ENCODE results near the gene PCDHB3. TPM values are rescaled to one million over a fixed set of nuclear protein-coding genes. Genes with fewer than 3 reads are reported as not detected.
"Not testable (repeated sequence)": the region's sequence is repeated elsewhere in the genome, so short reads cannot be mapped to it uniquely, and the experiment has no call there.

The PCDHB3 gene
- polyA plus RNA-seq, 1 donor, result 1.1 TPM

DNA sequence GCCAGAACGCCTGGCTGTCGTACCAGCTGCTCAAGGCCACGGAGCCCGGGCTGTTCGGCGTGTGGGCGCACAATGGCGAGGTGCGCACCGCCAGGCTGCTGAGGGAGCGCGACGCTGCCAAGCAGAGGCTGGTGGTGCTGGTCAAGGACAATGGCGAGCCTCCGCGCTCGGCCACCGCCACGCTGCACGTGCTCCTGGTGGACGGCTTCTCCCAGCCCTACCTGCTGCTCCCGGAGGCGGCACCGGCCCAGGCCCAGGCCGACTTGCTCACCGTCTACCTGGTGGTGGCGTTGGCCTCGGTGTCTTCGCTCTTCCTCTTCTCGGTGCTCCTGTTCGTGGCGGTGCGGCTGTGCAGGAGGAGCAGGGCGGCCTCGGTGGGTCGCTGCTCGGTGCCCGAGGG lies 3.7 kb upstream of the PCDHB3 start:
- not testable (repeated sequence) for H3K9me3 ChIP-seq (ENCODE audit: control insufficient read depth, low read depth, low read length); DNase-seq; H3K36me3 ChIP-seq (ENCODE audit: control insufficient read depth, insufficient read depth, low read length); H3K4me3 ChIP-seq (ENCODE audit: low read length); H3K4me1 ChIP-seq (ENCODE audit: control insufficient read depth, insufficient read depth, low read length); H3K27ac ChIP-seq (ENCODE audit: low read length)
- WGBS (ENCODE audit: insufficient coverage, low lambda C conversion rate), result no CpG with 5 or more reads among the region's 38 CpGs
- H3K27me3 ChIP-seq (ENCODE audit: control insufficient read depth, insufficient read depth, low read length), result peaks cover 17% of the 10 kb centered on the region

DNA sequence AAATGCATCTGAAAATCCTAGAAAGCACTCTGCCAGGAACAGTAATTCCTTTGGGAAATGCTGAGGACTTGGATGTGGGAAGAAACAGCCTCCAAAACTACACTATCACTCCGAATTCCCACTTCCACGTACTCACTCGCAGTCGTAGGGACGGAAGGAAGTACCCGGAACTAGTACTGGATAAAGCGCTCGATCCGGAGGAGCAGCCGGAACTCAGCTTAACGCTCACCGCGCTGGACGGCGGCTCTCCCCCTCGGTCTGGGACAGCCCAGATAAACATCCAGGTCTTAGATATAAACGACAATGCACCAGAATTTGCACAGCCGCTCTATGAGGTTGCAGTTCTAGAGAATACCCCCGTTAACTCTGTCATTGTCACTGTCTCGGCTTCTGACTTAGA lies 786 bp downstream of the PCDHB3 start:
- no CpG with 5 or more reads among the region's 20 CpGs for WGBS (ENCODE audit: insufficient coverage, low lambda C conversion rate)
- Histone ChIP-seq H3K27me3 (ENCODE audit: control insufficient read depth, insufficient read depth, low read length) (peaks cover 8% of the 10 kb centered on the region), H3K4me1 (ENCODE audit: control insufficient read depth, insufficient read depth, low read length) (no peaks in the 10 kb centered on the region), H3K36me3 (ENCODE audit: control insufficient read depth, insufficient read depth, low read length) (no peaks in the 10 kb centered on the region), H3K27ac (ENCODE audit: low read length) (no peak overlapping the region), H3K9me3 (ENCODE audit: control insufficient read depth, low read depth, low read length) (peaks cover 20% of the 10 kb centered on the region), H3K4me3 (ENCODE audit: low read length) (no peak overlapping the region)
- no peak for DNase-seq

DNA sequence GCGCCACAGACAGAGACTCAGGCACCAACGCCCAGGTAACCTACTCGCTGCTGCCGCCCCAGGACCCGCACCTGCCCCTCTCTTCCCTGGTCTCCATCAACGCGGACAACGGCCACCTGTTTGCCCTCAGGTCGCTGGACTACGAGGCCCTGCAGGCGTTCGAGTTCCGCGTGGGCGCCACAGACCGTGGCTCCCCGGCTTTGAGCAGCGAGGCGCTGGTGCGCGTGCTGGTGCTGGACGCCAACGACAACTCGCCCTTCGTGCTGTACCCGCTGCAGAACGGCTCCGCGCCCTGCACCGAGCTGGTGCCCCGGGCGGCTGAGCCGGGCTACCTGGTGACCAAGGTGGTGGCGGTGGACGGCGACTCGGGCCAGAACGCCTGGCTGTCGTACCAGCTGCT lies 1.8 kb downstream of the PCDHB3 start:
- no CpG with 5 or more reads among the region's 39 CpGs for WGBS (ENCODE audit: insufficient coverage, low lambda C conversion rate)
- H3K27me3 ChIP-seq (ENCODE audit: control insufficient read depth, insufficient read depth, low read length); H3K4me3 ChIP-seq (ENCODE audit: low read length); H3K4me1 ChIP-seq (ENCODE audit: control insufficient read depth, insufficient read depth, low read length); H3K36me3 ChIP-seq (ENCODE audit: control insufficient read depth, insufficient read depth, low read length); H3K27ac ChIP-seq (ENCODE audit: low read length); DNase-seq: not testable (repeated sequence)
- H3K9me3 ChIP-seq (ENCODE audit: control insufficient read depth, low read depth, low read length), result peaks cover 13% of the 10 kb centered on the region

DNA sequence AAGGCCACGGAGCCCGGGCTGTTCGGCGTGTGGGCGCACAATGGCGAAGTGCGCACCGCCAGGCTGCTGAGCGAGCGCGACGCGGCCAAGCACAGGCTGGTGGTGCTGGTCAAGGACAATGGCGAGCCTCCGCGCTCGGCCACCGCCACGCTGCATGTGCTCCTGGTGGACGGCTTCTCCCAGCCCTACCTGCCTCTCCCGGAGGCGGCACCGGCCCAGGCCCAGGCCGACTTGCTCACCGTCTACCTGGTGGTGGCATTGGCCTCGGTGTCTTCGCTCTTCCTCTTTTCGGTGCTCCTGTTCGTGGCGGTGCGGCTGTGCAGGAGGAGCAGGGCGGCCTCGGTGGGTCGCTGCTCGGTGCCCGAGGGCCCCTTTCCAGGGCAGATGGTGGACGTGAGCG lies 2.2 kb downstream of the PCDHB3 start:
- H3K27me3 ChIP-seq (ENCODE audit: control insufficient read depth, insufficient read depth, low read length); H3K36me3 ChIP-seq (ENCODE audit: control insufficient read depth, insufficient read depth, low read length); H3K27ac ChIP-seq (ENCODE audit: low read length); H3K4me1 ChIP-seq (ENCODE audit: control insufficient read depth, insufficient read depth, low read length); H3K4me3 ChIP-seq (ENCODE audit: low read length); DNase-seq: not testable (repeated sequence)
- WGBS (ENCODE audit: insufficient coverage, low lambda C conversion rate), result no CpG with 5 or more reads among the region's 38 CpGs
- peaks cover 14% of the 10 kb centered on the region for H3K9me3 ChIP-seq (ENCODE audit: control insufficient read depth, low read depth, low read length)

DNA sequence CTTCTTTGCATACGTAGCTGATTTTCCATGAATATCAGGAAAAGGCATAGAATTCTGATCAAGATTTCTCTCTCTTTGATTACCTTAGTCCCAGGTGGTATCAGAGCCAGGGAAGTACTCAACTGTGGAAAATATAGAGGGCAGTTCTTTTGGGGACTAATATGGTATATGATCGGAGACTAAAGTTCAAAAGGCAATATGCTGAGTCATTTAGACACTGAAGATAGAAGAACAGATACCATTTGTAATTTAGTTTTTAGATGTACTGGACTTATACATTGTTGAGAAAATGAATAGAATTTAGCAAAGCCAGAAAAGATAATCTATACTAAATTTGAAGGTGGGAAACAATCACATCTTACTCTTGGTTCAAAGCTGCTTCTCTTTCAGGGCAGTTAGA lies 5.1 kb downstream of the PCDHB3 start:
- no CpG with 5 or more reads among the region's 2 CpGs for WGBS (ENCODE audit: insufficient coverage, low lambda C conversion rate)
- DNase-seq, result no peak
- Histone ChIP-seq H3K36me3 (ENCODE audit: control insufficient read depth, insufficient read depth, low read length) (no peaks in the 10 kb centered on the region), H3K9me3 (ENCODE audit: control insufficient read depth, low read depth, low read length) (peaks cover 18% of the 10 kb centered on the region), H3K4me3 (ENCODE audit: low read length) (no peak overlapping the region), H3K27me3 (ENCODE audit: control insufficient read depth, insufficient read depth, low read length) (peaks cover 8% of the 10 kb centered on the region), H3K4me1 (ENCODE audit: control insufficient read depth, insufficient read depth, low read length) (no peaks in the 10 kb centered on the region), H3K27ac (ENCODE audit: low read length) (no peak overlapping the region)

DNA sequence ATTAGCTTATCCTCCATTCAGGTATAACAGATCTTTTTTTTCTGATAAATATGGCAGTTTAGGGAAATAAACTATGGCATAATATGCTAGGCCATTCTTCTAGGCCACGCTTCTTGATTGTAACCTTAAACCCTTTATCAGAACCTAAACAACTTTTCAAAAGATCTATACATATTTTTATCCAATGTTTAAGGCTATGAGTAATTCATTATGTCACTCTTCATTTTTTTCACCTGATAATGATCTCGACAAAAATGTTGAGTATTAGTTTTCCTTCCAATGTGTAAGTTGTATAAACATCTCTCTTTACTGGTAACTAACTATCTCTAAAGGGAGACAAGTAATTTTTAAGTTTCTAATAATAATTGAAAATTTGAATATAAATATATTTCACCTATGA lies 19.0 kb downstream of the PCDHB3 start:
- no peak for DNase-seq
- Histone ChIP-seq H3K4me1 (ENCODE audit: control insufficient read depth, insufficient read depth, low read length) (no peaks in the 10 kb centered on the region), H3K9me3 (ENCODE audit: control insufficient read depth, low read depth, low read length) (peaks cover 5% of the 10 kb centered on the region), H3K36me3 (ENCODE audit: control insufficient read depth, insufficient read depth, low read length) (no peaks in the 10 kb centered on the region), H3K27me3 (ENCODE audit: control insufficient read depth, insufficient read depth, low read length) (no peaks in the 10 kb centered on the region), H3K4me3 (ENCODE audit: low read length) (no peak overlapping the region), H3K27ac (ENCODE audit: low read length) (no peak overlapping the region)
- 50% methylated on average over 2 of the region's 2 CpGs for WGBS (ENCODE audit: insufficient coverage, low lambda C conversion rate)

DNA sequence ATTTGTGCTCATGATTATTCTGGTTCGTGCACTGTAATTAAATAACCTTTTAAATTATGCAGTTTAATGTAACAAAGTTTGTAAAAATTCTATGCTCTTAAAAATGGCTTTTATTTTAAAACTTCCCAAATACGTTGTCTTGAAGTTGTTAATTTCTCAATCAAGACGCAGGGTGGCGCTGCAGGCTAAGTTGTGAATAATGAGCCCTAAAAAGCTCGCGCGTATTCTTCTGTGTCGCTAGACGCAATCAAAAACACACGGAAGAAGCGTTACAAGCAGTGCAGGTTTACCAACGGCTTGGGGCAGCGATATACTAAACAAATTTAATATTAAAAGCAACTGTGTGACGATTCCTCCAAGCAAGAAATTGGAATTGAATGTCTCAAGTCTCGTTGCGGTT lies 21.3 kb downstream of the PCDHB3 start, which contains the start of gene PCDHB4:
Gene PCDHB4, plus strand, starts transcription at position 256 of the 400 bp plus-strand sequence. CDS start 181 bp downstream, outside the sequence.
- H3K36me3 ChIP-seq (ENCODE audit: control insufficient read depth, insufficient read depth, low read length), result no peaks in the 10 kb centered on the region
- H3K27ac ChIP-seq (ENCODE audit: low read length), result no peak within 1 kb of the TSS
- H3K4me3 ChIP-seq (ENCODE audit: low read length), result no peak within 1 kb of the TSS
- H3K9me3 ChIP-seq (ENCODE audit: control insufficient read depth, low read depth, low read length), result peaks cover 5% of the 10 kb centered on the region
- 0% methylated on average over 1 of the region's 16 CpGs for WGBS (ENCODE audit: insufficient coverage, low lambda C conversion rate)
- no peaks in the 10 kb centered on the region for H3K4me1 ChIP-seq (ENCODE audit: control insufficient read depth, insufficient read depth, low read length)
- no peak for DNase-seq
- H3K27me3 ChIP-seq (ENCODE audit: control insufficient read depth, insufficient read depth, low read length), result no peaks in the 10 kb centered on the region

DNA sequence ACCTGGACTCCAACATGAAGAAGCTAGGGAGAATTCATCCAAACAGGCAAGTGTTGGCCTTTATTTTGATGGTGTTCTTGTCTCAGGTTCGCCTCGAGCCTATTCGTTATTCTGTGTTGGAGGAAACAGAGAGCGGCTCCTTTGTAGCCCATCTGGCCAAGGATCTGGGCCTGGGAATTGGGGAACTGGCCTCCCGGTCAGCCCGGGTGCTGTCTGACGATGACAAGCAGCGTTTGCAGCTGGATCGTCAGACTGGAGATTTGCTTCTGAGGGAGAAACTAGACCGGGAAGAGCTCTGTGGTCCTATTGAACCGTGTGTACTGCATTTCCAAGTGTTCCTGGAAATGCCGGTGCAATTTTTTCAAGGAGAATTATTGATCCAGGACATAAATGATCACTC lies 21.7 kb downstream of the PCDHB3 start:
- Histone ChIP-seq H3K4me1 (ENCODE audit: control insufficient read depth, insufficient read depth, low read length) (no peaks in the 10 kb centered on the region), H3K36me3 (ENCODE audit: control insufficient read depth, insufficient read depth, low read length) (no peaks in the 10 kb centered on the region), H3K27me3 (ENCODE audit: control insufficient read depth, insufficient read depth, low read length) (no peaks in the 10 kb centered on the region), H3K27ac (ENCODE audit: low read length) (no peak overlapping the region), H3K9me3 (ENCODE audit: control insufficient read depth, low read depth, low read length) (peaks cover 5% of the 10 kb centered on the region), H3K4me3 (ENCODE audit: low read length) (no peak overlapping the region)
- no peak for DNase-seq
- WGBS (ENCODE audit: insufficient coverage, low lambda C conversion rate), result 80% methylated on average over 1 of the region's 12 CpGs

DNA sequence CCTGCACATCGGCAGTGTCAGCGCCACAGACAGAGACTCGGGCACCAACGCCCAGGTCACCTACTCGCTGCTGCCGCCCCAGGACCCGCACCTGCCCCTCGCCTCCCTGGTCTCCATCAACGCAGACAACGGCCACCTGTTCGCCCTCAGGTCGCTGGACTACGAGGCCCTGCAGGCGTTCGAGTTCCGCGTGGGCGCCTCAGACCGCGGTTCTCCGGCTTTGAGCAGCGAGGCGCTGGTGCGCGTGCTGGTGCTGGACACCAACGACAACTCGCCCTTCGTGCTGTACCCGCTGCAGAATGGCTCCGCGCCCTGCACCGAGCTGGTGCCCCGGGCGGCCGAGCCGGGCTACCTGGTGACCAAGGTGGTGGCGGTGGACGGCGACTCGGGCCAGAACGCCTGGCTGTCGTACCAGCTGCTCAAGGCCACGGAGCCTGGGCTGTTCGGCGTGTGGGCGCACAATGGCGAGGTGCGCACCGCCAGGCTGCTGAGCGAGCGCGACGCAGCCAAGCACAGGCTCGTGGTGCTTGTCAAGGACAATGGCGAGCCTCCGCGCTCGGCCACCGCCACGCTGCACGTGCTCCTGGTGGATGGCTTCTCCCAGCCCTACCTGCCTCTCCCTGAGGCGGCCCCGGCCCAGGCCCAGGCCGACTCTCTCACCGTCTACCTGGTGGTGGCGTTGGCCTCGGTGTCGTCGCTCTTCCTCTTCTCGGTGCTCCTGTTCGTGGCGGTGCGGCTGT lies 23.3 kb downstream of the PCDHB3 start:
- not testable (repeated sequence) for H3K36me3 ChIP-seq (ENCODE audit: control insufficient read depth, insufficient read depth, low read length); H3K4me1 ChIP-seq (ENCODE audit: control insufficient read depth, insufficient read depth, low read length)

DNA sequence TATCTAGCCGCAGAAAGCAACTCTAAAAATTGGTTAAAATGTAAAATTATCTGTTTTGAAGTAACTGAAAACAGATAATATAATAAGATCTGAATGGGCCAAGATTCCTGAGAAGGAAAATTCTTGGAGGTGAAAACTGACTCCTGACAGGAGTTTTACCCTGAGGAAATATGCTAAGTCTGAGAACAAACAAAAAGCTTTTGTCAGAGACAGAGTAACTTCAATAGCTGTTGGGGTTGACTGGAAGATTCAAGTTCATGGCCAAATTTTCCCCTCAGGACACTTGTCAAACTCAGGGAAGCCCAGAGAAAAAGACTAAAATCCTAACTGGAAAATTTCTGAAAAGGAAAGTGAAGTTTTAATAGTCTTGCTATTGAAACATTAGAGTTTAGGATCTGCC lies 27.0 kb downstream of the PCDHB3 start:
- no peaks in the 10 kb centered on the region for H3K36me3 ChIP-seq (ENCODE audit: control insufficient read depth, insufficient read depth, low read length)
- no peak overlapping the region for H3K27ac ChIP-seq (ENCODE audit: low read length)
- peaks cover 5% of the 10 kb centered on the region for H3K9me3 ChIP-seq (ENCODE audit: control insufficient read depth, low read depth, low read length)
- WGBS (ENCODE audit: insufficient coverage, low lambda C conversion rate), result no CpG with 5 or more reads among the region's 1 CpG
- H3K4me1 ChIP-seq (ENCODE audit: control insufficient read depth, insufficient read depth, low read length), result no peaks in the 10 kb centered on the region
- DNase-seq, result no peak
- no peak overlapping the region for H3K4me3 ChIP-seq (ENCODE audit: low read length)
- H3K27me3 ChIP-seq (ENCODE audit: control insufficient read depth, insufficient read depth, low read length), result no peaks in the 10 kb centered on the region

More for the DNA sequence above, 23.3 kb downstream of the PCDHB3 start:
- not testable (repeated sequence) for H3K4me3 ChIP-seq (ENCODE audit: low read length); H3K9me3 ChIP-seq (ENCODE audit: control insufficient read depth, low read depth, low read length); DNase-seq; H3K27me3 ChIP-seq (ENCODE audit: control insufficient read depth, insufficient read depth, low read length); H3K27ac ChIP-seq (ENCODE audit: low read length)
- no CpG with 5 or more reads among the region's 73 CpGs for WGBS (ENCODE audit: insufficient coverage, low lambda C conversion rate)
